Stimulated activated CD4-positive, alpha-beta T cell treated with anti-CD3 and anti-CD28 coated beads, Interleukin-4, amount 100 ng/mL, for 48 hours (primary cell): Measurements from ENCODE around the gene SRD5A1.

Experiments
- DNase-seq, 2 donors: peaks; one replicate each; pipeline ENCODE4 v3.0.0-alpha.2; 2020; ENCODE audit warnings: low read depth in 2 of 2

SRD5A1 gene

GRCh38 chr5:6632888-6633468 lies at the start of gene SRD5A1, which contains the start of gene NSUN2:
SRD5A1 (plus strand) TSS chr5:6633440; CDS start chr5:6633577, 137 bp downstream.
NSUN2 (minus strand) TSS chr5:6633044; CDS start chr5:6632979, 65 bp downstream.
- peak; percentile 86 to 89 for DNase-seq

- DNase-seq: no peak
These were observed 49.1 kb upstream of the SRD5A1 start for GRCh38 chr5:6584101-6584645.

- no peak for DNase-seq
These were observed 48.5 kb upstream of the SRD5A1 start for GRCh38 chr5:6584727-6585126.

GRCh38 chr5:6585168-6585567 lies 48.1 kb upstream of the SRD5A1 start:
- DNase-seq: no peak

GRCh38 chr5:6585939-6586646 lies 47.1 kb upstream of the SRD5A1 start:
- no peak for DNase-seq

- DNase-seq: no peak
These were observed 46.6 kb upstream of the SRD5A1 start for GRCh38 chr5:6586647-6587042.

- no peak for DNase-seq
These were observed 46.1 kb upstream of the SRD5A1 start for GRCh38 chr5:6587171-6587570.

- no peak for DNase-seq
These were observed 42.7 kb upstream of the SRD5A1 start for GRCh38 chr5:6590581-6590980.

GRCh38 chr5:6591671-6592288 lies 41.5 kb upstream of the SRD5A1 start:
- DNase-seq: no peak

- DNase-seq: no peak
These were observed 40.6 kb upstream of the SRD5A1 start for GRCh38 chr5:6592601-6593000.

GRCh38 chr5:6593148-6594016 lies 39.9 kb upstream of the SRD5A1 start:
- no peak for DNase-seq

GRCh38 chr5:6594066-6594465 lies 39.2 kb upstream of the SRD5A1 start:
- DNase-seq: no peak

- DNase-seq: no peak
These were observed 37.8 kb upstream of the SRD5A1 start for GRCh38 chr5:6595405-6595804.

GRCh38 chr5:6596388-6596787 lies 36.9 kb upstream of the SRD5A1 start:
- no peak for DNase-seq

GRCh38 chr5:6597557-6597956 lies 35.7 kb upstream of the SRD5A1 start:
- DNase-seq: no peak

- no peak for DNase-seq
These were observed 34.8 kb upstream of the SRD5A1 start for GRCh38 chr5:6598351-6598900.

GRCh38 chr5:6599739-6600138 lies 33.5 kb upstream of the SRD5A1 start:
- no peak for DNase-seq

- no peak for DNase-seq
These were observed 32.0 kb upstream of the SRD5A1 start for GRCh38 chr5:6601271-6601670.

GRCh38 chr5:6601816-6602215 lies 31.4 kb upstream of the SRD5A1 start:
- no peak for DNase-seq

- DNase-seq: no peak
These were observed 30.8 kb upstream of the SRD5A1 start for GRCh38 chr5:6602441-6602840.

- DNase-seq: no peak
These were observed 29.6 kb upstream of the SRD5A1 start for GRCh38 chr5:6603643-6604042.

GRCh38 chr5:6604341-6604740 lies 28.9 kb upstream of the SRD5A1 start:
- no peak for DNase-seq
